GM10266 (cell line): ENCODE data around the gene TGFA.

ENCODE experiments used
- DNase-seq: peaks from one replicate; pipeline ENCODE4 v3.0.0; 2012; ENCODE audit errors: extremely low spot score
- TF ChIP-seq, protein P1 (sequence below): IDR thresholded peaks from 2 replicates; pipeline ENCODE4 v1.5.1; 2012; ENCODE audit warnings: mild to moderate bottlenecking, low read depth; ENCODE audit not compliant: control insufficient read depth, insufficient read depth; ENCODE audit errors: missing control alignments

The TGFA gene

DNA sequence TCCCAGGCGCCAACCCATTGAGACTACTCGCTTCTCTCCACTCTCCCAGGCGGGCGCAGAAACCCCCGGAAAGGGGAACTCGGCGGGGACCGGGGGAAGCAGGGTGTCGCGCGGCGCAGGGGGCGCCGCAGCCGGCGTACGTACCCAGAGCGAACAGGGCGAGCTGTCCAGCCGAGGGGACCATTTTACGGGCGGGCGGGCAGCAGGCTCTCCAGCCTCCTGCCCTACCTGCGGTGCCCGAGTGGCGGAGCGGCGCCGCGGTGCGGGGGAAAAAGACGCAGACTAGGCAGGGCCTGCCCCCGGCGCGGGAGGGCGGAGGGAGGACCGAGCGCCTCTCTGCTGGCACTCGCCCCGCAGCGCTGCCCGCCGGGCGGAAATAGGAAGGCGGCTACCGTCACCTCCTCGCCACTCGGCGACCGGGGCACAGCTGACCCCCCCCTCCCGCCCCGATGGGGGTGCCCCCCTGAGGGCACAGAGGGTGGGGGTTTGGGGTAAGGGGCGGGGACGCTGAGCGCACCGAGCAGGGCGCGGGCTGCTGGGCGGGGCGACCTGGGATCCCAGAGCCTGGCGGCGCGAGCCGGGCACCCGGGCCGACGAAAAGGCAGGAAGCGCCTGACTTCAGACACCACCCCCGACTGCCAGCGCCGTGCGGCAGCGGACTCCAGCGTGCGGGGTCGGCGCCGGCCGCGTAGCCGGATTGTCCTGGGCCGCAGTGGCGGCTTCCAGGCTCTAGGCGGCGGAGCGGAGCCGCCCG, at the start of gene TGFA:
Gene TGFA, minus strand, starts transcription at position 243 of the 754 bp plus-strand sequence. Its CDS starts 59 bp downstream, at position 184.
- TF ChIP-seq, protein P1, sequence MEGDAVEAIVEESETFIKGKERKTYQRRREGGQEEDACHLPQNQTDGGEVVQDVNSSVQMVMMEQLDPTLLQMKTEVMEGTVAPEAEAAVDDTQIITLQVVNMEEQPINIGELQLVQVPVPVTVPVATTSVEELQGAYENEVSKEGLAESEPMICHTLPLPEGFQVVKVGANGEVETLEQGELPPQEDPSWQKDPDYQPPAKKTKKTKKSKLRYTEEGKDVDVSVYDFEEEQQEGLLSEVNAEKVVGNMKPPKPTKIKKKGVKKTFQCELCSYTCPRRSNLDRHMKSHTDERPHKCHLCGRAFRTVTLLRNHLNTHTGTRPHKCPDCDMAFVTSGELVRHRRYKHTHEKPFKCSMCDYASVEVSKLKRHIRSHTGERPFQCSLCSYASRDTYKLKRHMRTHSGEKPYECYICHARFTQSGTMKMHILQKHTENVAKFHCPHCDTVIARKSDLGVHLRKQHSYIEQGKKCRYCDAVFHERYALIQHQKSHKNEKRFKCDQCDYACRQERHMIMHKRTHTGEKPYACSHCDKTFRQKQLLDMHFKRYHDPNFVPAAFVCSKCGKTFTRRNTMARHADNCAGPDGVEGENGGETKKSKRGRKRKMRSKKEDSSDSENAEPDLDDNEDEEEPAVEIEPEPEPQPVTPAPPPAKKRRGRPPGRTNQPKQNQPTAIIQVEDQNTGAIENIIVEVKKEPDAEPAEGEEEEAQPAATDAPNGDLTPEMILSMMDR, result peak; percentile 63
- peak; percentile 66 for DNase-seq

DNA sequence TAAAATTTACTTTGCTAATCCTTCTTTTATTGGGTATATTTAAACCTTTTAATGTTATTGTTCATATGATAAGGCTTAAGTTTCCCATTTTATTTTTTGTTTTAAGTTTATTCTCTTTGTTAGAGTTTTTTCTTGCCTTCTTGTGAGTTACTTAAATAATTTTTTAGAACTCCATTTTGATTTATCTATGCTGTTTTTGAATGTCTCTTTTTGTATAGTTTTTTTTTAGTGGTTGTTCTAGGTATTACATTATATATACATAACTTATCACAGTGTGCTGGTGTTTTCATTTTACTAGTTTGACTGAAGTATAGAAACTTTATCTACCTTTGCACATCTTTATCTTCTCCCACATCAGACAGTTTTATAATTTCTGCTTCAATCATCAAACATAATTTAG, 49.4 kb upstream of the TGFA start:
- TF ChIP-seq, protein P1, result no peak
- DNase-seq, result no peak

DNA sequence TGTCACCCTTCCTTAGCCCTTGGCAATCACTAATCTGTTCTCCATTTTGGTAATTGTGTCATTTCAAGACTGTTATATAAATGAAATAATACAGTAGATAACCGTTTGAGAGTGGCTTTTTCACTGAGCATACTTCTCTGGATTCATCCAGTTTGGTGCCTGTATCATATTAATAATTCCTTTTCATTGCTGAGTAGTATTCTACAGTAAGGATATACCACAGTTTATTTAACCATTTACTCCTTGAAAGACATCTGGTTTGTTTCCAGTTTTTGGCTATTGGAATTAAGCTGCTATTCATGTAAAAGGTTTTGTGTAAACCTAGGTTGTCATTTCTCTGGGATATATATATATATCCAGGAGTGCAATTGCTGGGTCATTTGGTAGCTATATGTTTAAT, 44.6 kb upstream of the TGFA start:
- DNase-seq, result no peak
- TF ChIP-seq, protein P1, result no peak

DNA sequence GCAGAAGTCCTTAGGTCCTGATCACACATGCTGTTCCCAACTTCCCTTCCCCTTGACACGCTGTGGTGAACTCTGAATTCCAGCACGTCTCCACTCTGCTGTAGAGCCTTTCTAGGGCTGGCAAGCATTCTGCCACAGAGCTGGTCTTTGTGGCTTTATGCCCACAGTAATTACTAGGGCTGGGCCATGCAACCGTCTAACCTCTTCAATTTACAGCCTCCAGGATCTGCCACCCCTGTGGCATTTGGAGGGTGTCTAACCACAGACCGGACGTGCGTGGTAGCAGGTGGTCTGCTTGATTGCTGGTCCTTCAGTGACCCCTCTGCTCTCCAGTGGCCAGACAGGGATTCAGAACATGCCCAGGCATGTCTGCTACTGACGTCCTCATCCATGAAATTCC, 43.1 kb upstream of the TGFA start:
- no peak for DNase-seq
- TF ChIP-seq, protein P1, result no peak

DNA sequence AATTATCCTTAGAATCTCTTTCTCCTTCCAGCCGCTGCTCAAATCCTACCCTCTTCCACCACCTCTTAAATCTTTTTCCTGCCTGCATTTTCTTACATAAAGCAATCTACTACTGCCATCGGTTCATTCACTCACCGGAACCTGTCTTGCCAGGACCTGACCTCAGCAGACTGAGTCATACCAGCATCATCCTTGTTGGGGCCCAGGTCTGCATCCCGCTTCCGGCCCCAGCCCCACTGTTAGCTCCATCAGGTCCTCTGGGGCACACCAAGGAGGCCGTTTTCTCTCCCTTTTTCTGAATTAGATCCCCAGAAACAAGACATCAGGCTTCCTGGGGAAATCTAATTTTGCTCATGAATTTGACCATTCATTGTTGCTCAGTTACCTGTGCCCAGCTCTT, 42.7 kb upstream of the TGFA start:
- no peak for DNase-seq
- TF ChIP-seq, protein P1, result no peak

DNA sequence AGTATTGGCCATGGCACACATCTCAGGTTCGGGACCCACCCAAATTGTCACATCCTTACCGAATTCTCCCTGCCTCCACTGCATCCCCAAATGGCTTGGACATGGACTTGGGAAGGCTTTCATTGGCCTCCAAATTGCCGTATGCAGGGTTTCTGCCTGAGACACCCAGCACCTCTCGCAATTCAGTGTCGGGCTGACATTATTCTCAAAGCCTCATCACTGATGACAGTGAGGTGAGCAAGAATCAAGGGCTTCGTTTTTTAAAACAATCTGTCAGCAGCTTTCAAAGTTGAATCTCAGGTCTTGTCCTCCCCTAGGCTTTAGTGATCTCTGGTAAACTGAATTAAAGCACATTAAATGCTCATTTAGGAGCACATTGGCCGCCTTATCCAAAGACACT, 29.5 kb upstream of the TGFA start:
- DNase-seq, result no peak
- TF ChIP-seq, protein P1, result no peak

DNA sequence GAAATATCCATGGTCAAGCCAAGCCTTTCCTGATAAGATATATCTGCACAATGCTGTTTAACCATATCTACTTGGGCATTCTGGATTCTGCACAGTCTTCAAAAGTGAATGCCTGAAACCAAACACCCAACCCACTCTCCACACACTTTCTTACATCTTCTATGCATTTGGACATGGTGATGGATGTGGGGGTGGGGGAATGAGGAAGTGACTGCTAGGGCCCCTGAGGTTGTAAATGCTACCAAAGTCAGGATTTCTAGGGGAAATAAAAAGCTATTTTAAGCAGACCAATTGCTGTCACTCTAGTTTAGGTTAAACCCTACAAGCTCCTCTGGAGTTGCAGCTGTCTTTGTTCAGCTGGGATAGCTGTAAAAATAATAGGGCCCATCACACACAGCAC, 26.7 kb upstream of the TGFA start:
- TF ChIP-seq, protein P1, result no peak
- no peak for DNase-seq
